ENCODE measurements around the gene RIPOR2. TPM values are rescaled to one million over a fixed set of nuclear protein-coding genes. Genes with fewer than 3 reads are reported as not detected.
A peak's percentile ranks its signal among the peaks of the same experiment; 100 is the strongest.

The RIPOR2 gene
- polyA plus RNA-seq, 3 donors: 154 to 181 (median 179) TPM

GRCh38 chr6:24959319-24959718 lies 23.6 kb upstream of the RIPOR2 start:
- Histone ChIP-seq H3K9ac (ENCODE audit: insufficient read depth, low read length, poor library complexity, severe bottlenecking) (no peak overlapping the region), H3K4me1 (ENCODE audit: control insufficient read depth in 1 of 2, insufficient read depth in 2 of 2, low read length in 2 of 2) (peaks cover 28 to 54% of the 10 kb centered on the region in 2 donors), H3K4me2 (replicated peaks; ENCODE audit: extremely low read depth, low read length, poor library complexity, severe bottlenecking) (no peak overlapping the region), H3K4me3 (replicated peaks in 1 of 3; ENCODE audit: low read depth in 2 of 3, low read length in 3 of 3) (no peak overlapping the region), H3K27ac (ENCODE audit: low read depth in 1 of 2, low read length in 2 of 2) (no peak overlapping the region), H3K27me3 (ENCODE audit: control insufficient read depth in 2 of 2, insufficient read depth in 2 of 2, low read length in 2 of 2) (no peaks in the 10 kb centered on the region), H4K20me1 (ENCODE audit: insufficient read depth, low read length) (no peaks in the 10 kb centered on the region), H3K36me3 (replicated peaks in 1 of 2; ENCODE audit: control insufficient read depth in 1 of 2, insufficient read depth in 2 of 2, low read length in 2 of 2) (no peaks in the 10 kb centered on the region), H3K9me3 (replicated peaks in 1 of 2; ENCODE audit: control insufficient read depth in 1 of 2, insufficient read depth in 1 of 2, low read length in 2 of 2) (peaks cover 0 to 5% of the 10 kb centered on the region in 2 donors), H2AFZ (ENCODE audit: insufficient read depth, low read depth, low read length, poor library complexity, severe bottlenecking) (peak overlapping the region; percentile 19), H3K79me2 (ENCODE audit: insufficient read depth, low read length) (no peaks in the 10 kb centered on the region)
- peaks cover 5 to 6% of the 10 kb centered on the region in 2 donors for H3K36me3 Mint-ChIP-seq
- no CpG with 5 or more reads among the region's 1 CpG for WGBS (ENCODE audit: insufficient coverage)
- H3K4me1 Mint-ChIP-seq: peaks cover 66% of the 10 kb centered on the region
- DNase-seq: no peak
- no peak overlapping the region for H3K4me3 Mint-ChIP-seq
- no peak overlapping the region for H3K27ac Mint-ChIP-seq
- no peak for TF ChIP-seq CTCF (IDR thresholded peaks at IDR 0.05)
- peaks cover 0 to 12% (median 9%) of the 10 kb centered on the region in 7 donors for H3K9me3 Mint-ChIP-seq
- peaks cover 0 to 1% (median 0%) of the 10 kb centered on the region in 3 donors for H3K27me3 Mint-ChIP-seq (ENCODE audit: low read depth in 3 of 3)
- intact Hi-C loops (cut with micrococcal nuclease): no loop called here

- TF ChIP-seq CTCF (IDR thresholded peaks at IDR 0.05): no peak
Observed at GRCh38 chr6:24957199-24957598, 21.4 kb upstream of the RIPOR2 start.

More at GRCh38 chr6:24957199-24957598, 21.4 kb upstream of the RIPOR2 start:
- Histone ChIP-seq H3K9ac (ENCODE audit: insufficient read depth, low read length, poor library complexity, severe bottlenecking) (no peak overlapping the region), H3K4me1 (ENCODE audit: control insufficient read depth in 1 of 2, insufficient read depth in 2 of 2, low read length in 2 of 2) (peaks cover 49 to 75% of the 10 kb centered on the region in 2 donors), H3K36me3 (replicated peaks in 1 of 2; ENCODE audit: control insufficient read depth in 1 of 2, insufficient read depth in 2 of 2, low read length in 2 of 2) (no peaks in the 10 kb centered on the region), H3K4me3 (replicated peaks in 1 of 3; ENCODE audit: low read depth in 2 of 3, low read length in 3 of 3) (no peak overlapping the region), H3K9me3 (replicated peaks in 1 of 2; ENCODE audit: control insufficient read depth in 1 of 2, insufficient read depth in 1 of 2, low read length in 2 of 2) (peaks cover 0 to 5% of the 10 kb centered on the region in 2 donors), H3K27ac (ENCODE audit: low read depth in 1 of 2, low read length in 2 of 2) (no peak overlapping the region), H4K20me1 (ENCODE audit: insufficient read depth, low read length) (no peaks in the 10 kb centered on the region), H3K27me3 (ENCODE audit: control insufficient read depth in 2 of 2, insufficient read depth in 2 of 2, low read length in 2 of 2) (no peaks in the 10 kb centered on the region), H2AFZ (ENCODE audit: insufficient read depth, low read depth, low read length, poor library complexity, severe bottlenecking) (no peak overlapping the region), H3K79me2 (ENCODE audit: insufficient read depth, low read length) (no peaks in the 10 kb centered on the region), H3K4me2 (replicated peaks; ENCODE audit: extremely low read depth, low read length, poor library complexity, severe bottlenecking) (no peak overlapping the region)
- WGBS (ENCODE audit: insufficient coverage): no CpG with 5 or more reads among the region's 3 CpGs
- peaks cover 5 to 6% of the 10 kb centered on the region in 2 donors for H3K36me3 Mint-ChIP-seq
- intact Hi-C loops (cut with micrococcal nuclease): no loop called here
- H3K27ac Mint-ChIP-seq: peak overlapping the region in 5 of 7 donors; percentile 37 to 75 (median 46)
- peaks cover 0 to 12% (median 9%) of the 10 kb centered on the region in 7 donors for H3K9me3 Mint-ChIP-seq
- peaks cover 72% of the 10 kb centered on the region for H3K4me1 Mint-ChIP-seq
- no peak overlapping the region for H3K4me3 Mint-ChIP-seq
- peaks cover 0 to 1% (median 0%) of the 10 kb centered on the region in 3 donors for H3K27me3 Mint-ChIP-seq (ENCODE audit: low read depth in 3 of 3)
- DNase-seq: peak in 2 of 3 donors; percentile 38 to 84

Measured in CD14-positive monocyte (primary cell).